ENCODE results near the gene TSPYL4.

The TSPYL4 gene

DNA sequence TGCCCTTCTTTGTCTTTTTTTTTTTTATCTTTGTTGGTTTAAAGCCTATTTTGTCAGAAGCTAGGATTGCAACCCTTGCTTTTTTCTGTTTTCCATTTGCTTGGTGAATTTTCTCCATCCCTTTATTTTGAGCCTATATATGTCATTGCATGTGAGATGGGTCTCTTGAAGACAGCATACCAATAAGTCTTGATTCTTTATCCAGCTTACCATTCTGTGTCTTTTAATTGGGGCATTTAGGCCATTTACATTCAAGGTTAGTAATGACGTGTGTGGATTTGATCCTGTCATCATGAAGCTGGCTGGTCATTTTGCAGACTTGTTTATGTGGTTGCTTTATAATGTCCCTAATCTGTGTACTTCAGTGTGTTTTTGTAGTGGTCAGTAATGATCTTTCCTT is 9.5 kb upstream of the TSPYL4 start:
- H3K4me3 ChIP-seq (ENCODE audit: control insufficient read depth, low read depth, low read length): no peak overlapping the region
- DNase-seq (ENCODE audit: low read depth): no peak
- TF ChIP-seq, protein P1, sequence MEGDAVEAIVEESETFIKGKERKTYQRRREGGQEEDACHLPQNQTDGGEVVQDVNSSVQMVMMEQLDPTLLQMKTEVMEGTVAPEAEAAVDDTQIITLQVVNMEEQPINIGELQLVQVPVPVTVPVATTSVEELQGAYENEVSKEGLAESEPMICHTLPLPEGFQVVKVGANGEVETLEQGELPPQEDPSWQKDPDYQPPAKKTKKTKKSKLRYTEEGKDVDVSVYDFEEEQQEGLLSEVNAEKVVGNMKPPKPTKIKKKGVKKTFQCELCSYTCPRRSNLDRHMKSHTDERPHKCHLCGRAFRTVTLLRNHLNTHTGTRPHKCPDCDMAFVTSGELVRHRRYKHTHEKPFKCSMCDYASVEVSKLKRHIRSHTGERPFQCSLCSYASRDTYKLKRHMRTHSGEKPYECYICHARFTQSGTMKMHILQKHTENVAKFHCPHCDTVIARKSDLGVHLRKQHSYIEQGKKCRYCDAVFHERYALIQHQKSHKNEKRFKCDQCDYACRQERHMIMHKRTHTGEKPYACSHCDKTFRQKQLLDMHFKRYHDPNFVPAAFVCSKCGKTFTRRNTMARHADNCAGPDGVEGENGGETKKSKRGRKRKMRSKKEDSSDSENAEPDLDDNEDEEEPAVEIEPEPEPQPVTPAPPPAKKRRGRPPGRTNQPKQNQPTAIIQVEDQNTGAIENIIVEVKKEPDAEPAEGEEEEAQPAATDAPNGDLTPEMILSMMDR (conservative IDR thresholded peaks at IDR 0.05; ENCODE audit: control insufficient read depth, insufficient read depth, low read depth, low read length): no peak

DNA sequence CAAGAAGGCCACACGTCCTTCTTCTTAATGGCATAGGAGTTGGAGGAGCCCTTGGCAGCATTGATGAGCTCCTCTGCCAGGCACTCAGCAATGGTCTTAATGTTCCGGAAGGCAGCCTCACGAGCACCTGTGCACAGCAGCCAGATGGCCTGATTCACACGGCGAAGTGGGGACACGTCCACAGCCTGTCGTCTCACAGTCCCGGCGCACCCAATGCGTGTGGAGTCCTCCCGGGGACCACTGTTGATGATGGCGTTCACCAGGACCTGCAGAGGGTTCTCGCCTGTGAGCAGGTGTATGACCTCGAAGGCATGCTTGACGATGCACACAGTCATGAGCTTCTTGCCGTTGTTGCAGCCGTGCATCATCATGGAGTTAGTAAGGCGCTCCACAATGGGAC is 4.6 kb upstream of the TSPYL4 start:
- no peak overlapping the region for H3K4me3 ChIP-seq (ENCODE audit: control insufficient read depth, low read depth, low read length)
- DNase-seq (ENCODE audit: low read depth): no peak
- TF ChIP-seq, protein P1 (conservative IDR thresholded peaks at IDR 0.05; ENCODE audit: control insufficient read depth, insufficient read depth, low read depth, low read length): no peak

DNA sequence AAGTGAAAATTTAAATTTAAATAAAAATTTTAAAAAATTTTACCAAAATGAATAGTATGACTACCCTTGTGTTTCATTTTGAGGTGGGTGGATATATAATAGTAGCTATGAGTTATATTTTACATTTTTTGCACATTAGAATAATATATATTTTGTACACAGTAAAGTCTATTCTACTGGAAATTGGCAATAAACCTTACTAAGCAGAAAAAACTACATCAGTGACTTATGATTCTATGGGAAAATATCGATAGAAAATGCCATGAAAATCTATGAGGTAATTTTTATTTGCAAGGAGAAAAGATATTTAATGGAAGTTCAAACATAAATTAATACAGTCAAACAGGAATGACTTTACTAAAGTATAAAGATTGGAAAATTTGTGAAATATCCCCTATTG is 2.8 kb upstream of the TSPYL4 start:
- no peak for DNase-seq (ENCODE audit: low read depth)
- no peak overlapping the region for H3K4me3 ChIP-seq (ENCODE audit: control insufficient read depth, low read depth, low read length)
- TF ChIP-seq, protein P1 (conservative IDR thresholded peaks at IDR 0.05; ENCODE audit: control insufficient read depth, insufficient read depth, low read depth, low read length): no peak

DNA sequence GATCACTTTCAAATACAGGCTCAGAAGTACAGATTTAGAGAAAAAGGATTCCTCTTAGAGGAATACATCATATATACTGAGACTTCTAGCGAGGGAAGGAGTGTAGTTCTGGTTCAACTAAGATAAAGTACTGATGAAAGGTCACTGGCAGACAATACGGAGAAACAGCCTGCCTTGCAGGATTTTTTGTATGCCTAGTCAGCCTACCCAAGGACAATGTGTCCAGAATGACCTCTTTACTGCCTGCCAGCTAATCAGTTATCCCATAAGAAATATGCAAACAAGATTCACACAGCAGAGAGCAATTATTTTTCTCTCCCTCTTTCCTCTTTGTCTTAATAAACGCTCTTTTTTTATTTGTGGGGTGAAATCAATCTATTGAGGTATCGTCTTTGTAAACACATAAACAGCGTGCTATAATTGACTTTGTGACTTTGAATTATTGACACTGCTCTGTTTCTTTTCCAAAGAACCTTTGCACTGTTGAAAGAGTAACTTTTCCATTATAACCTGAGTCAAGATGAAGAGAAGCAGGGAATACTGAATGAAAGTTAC is 1.4 kb upstream of the TSPYL4 start:
- H3K4me3 ChIP-seq (ENCODE audit: control insufficient read depth, low read depth, low read length): no peak overlapping the region
- TF ChIP-seq, protein P1 (conservative IDR thresholded peaks at IDR 0.05; ENCODE audit: control insufficient read depth, insufficient read depth, low read depth, low read length): no peak
- peak; percentile 34 for DNase-seq (ENCODE audit: low read depth)

DNA sequence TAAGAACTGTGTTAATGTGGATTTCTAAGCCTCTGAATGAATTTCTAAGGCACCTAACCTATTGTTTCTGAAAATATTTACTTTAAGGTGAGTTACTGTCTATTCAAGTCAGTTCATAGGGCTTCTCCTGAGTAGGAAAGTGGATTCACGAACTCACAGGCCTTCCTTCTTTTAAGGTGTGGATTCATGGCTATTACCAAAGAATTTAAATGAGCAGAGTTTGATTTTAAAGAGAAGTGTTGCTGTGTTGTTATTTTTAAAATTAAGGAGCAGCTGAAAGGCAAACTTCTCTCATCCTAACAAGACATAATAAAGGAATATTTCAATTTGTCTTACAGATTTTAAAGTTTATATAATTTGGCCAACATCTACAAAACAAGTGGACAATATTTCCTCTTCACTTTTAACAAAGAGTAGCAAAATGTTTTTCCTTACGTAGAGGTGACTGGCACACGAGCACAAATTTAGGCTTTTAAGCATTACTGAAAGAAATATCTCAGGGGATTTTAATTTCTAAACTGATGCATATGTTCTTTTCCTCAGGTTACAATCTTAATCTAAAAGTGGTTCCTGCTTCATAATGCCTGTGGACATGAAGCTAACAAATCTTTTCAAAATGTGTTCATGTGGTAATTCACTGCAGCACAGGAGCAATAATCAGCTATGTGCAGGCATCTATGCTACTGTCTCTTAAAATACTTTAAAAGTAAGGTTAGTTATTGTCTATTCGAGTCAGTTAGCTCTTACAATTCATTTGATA is 602 bp upstream of the TSPYL4 start:
- DNase-seq (ENCODE audit: low read depth): no peak
- TF ChIP-seq, protein P1 (conservative IDR thresholded peaks at IDR 0.05; ENCODE audit: control insufficient read depth, insufficient read depth, low read depth, low read length): no peak
- H3K4me3 ChIP-seq (ENCODE audit: control insufficient read depth, low read depth, low read length): peak overlapping the region; percentile 91

DNA sequence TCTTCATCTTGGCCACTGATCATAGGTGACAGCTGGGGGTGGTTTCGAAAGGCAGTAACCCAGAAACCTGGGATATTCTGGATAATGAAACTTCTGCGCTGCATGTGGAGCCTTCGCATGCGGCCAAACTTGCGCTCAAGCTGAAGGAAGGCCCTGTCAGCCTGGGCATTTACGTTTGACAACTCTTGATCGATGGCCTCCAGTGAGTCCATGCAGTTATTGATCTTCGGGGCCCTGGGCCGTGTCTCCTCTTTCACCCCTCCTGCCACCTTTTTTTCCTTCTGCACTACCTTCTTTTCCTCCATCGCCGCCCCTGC is 729 bp downstream of the TSPYL4 start:
- TF ChIP-seq, protein P1 (conservative IDR thresholded peaks at IDR 0.05; ENCODE audit: control insufficient read depth, insufficient read depth, low read depth, low read length): no peak
- no peak for DNase-seq (ENCODE audit: low read depth)
- H3K4me3 ChIP-seq (ENCODE audit: control insufficient read depth, low read depth, low read length): peak overlapping the region; percentile 91

Data from fibroblast of mammary gland (primary cell).